K562 (cell line): ENCODE measurements around the gene AHI1. TPM values are rescaled to one million over a fixed set of nuclear protein-coding genes. Genes with fewer than 3 reads are reported as not detected.
A peak's percentile ranks its signal among the peaks of the same experiment; 100 is the strongest.

Source experiments
- CBFB ChIP-seq: sonication (generic); formaldehyde crosslinking; IDR thresholded peaks from 2 replicates; pipeline ENCODE4 v1.4.0; 2020; ENCODE audit warnings: mild to moderate bottlenecking, missing genetic modification reagents
- CC2D1A ChIP-seq: fragments of 450-650 bp; IDR thresholded peaks from 2 replicates; pipeline ENCODE4 v1.6.1; 2017; ENCODE audit warnings: mild to moderate bottlenecking
- CEBPG ChIP-seq, 3 experiments: fragments of 200-800 bp in 1 of 3; sonication (Bioruptor generic) in 1 of 3; sonication (generic) in 1 of 3; formaldehyde crosslinking in 1 of 3; IDR thresholded peaks in 2 of 3; conservative IDR thresholded peaks in 1 of 3; 2 replicates each; pipeline versions ENCODE4 v1.6.1 to v1.8.0; 2016 to 2022; ENCODE audit warnings: missing compliant biosample characterization in 2 of 3, missing genetic modification characterization in 2 of 3, mild to moderate bottlenecking in 1 of 3, missing genetic modification reagents in 1 of 3
- GABPB2 ChIP-seq: fragments of 250-450 bp; sonication (Bioruptor Pico); conservative IDR thresholded peaks from 2 replicates; pipeline ENCODE4 v1.5.1; 2021; ENCODE audit warnings: mild to moderate bottlenecking
- HEY1 ChIP-seq: fragments of 250-450 bp; sonication (Bioruptor Pico); IDR thresholded peaks from 2 replicates; pipeline ENCODE4 v1.5.0; 2020; ENCODE audit warnings: mild to moderate bottlenecking, moderate library complexity, borderline replicate concordance
- MBD2 ChIP-seq: sonication (generic); IDR thresholded peaks from 2 replicates; pipeline ENCODE4 v1.6.1; 2016; ENCODE audit warnings: low read depth, borderline replicate concordance
- NCOA1 ChIP-seq: fragments of 450-650 bp; IDR thresholded peaks from 2 replicates; pipeline ENCODE4 v1.6.1; 2016; ENCODE audit warnings: low read depth
- NONO ChIP-seq, 2 experiments: fragments of 200-400 bp in 1 of 2; fragments of 450-650 bp in 1 of 2; formaldehyde crosslinking in 1 of 2; IDR thresholded peaks; 2 replicates each; pipeline ENCODE4 v1.6.1; 2017; ENCODE audit warnings: low read depth in 2 of 2, mild to moderate bottlenecking in 2 of 2, moderate library complexity in 2 of 2, low read length in 1 of 2
- NR0B1 ChIP-seq: fragments of 450-650 bp; IDR thresholded peaks from one replicate; pipeline ENCODE4 v1.6.1; 2018; ENCODE audit warnings: mild to moderate bottlenecking, moderate library complexity; ENCODE audit not compliant: partially characterized antibody
- PHB ChIP-seq: fragments of 250-450 bp; sonication (Bioruptor Pico); IDR thresholded peaks from 2 replicates; pipeline ENCODE4 v1.5.0; 2021
- PHTF2 ChIP-seq: fragments of 250-450 bp; sonication (Bioruptor Pico); IDR thresholded peaks from 2 replicates; pipeline ENCODE4 v1.5.0; 2021; ENCODE audit warnings: mild to moderate bottlenecking
- TCF7 ChIP-seq: sonication (generic); IDR thresholded peaks from 2 replicates; pipeline ENCODE4 v1.6.1; 2016; ENCODE audit warnings: antibody characterized with exemption, borderline replicate concordance
- ZNF436 ChIP-seq: fragments of 250-450, 450-650 bp; sonication (Bioruptor Pico); formaldehyde crosslinking; IDR thresholded peaks from 2 replicates; pipeline ENCODE4 v1.7.0; 2020; ENCODE audit warnings: mild to moderate bottlenecking
- ZNF696 ChIP-seq: fragments of 250-450 bp; sonication (Bioruptor Pico); conservative IDR thresholded peaks from 2 replicates; pipeline ENCODE4 v1.4.0; 2020; ENCODE audit warnings: mild to moderate bottlenecking, moderate library complexity
- ZNF780A ChIP-seq: fragments of 250-450 bp; sonication (Bioruptor Pico); IDR thresholded peaks from 2 replicates; pipeline ENCODE4 v1.5.0; 2021; ENCODE audit warnings: mild to moderate bottlenecking
- polyA plus RNA-seq, 8 experiments: library from polyadenylated mRNA; depleted of rRNA in 4 of 8; stranded (reverse) in 5 of 8; unstranded in 3 of 8; fragments of >200 nt; fragmentation: Nextera tagmentation in 2 of 8; fragmentation: Illumina TruSeq in 1 of 8; extraction: Ambion mirVana in 2 of 8; extraction: Trizol in 1 of 8; gene quantifications; 2 replicates each; pipeline versions ENCODE4 v1.2.1 to v1.2.3, GENCODE V29; 2011 to 2014; ENCODE audit warnings: inconsistent platforms in 1 of 8, missing spikeins in 1 of 8
- total RNA-seq, 7 experiments: library from RNA; depleted of rRNA in 6 of 7; stranded (reverse); fragments of >200 nt in 6 of 7; fragmentation: Illumina TruSeq in 2 of 7; extraction: Trizol in 2 of 7; gene quantifications; 2 replicates each; pipeline versions ENCODE4 v1.2.1 to v1.2.3, GENCODE V29; 2011 to 2021; ENCODE audit warnings: low replicate concordance in 1 of 7
- TF ChIP-seq, protein P1 (sequence below), 3 experiments: fragments of 200-800 bp in 1 of 3; sonication (Bioruptor generic) in 1 of 3; sonication (generic) in 1 of 3; formaldehyde crosslinking in 1 of 3; IDR thresholded peaks; 2 replicates each; pipeline versions ENCODE4 v1.6.1 to v1.8.0; 2016 to 2022; ENCODE audit warnings: mild to moderate bottlenecking in 2 of 3, missing compliant biosample characterization in 2 of 3, missing genetic modification characterization in 2 of 3, missing genetic modification reagents in 1 of 3
- TF ChIP-seq, protein P2 (sequence below): fragments of 250-450 bp; sonication (Bioruptor Pico); IDR thresholded peaks from 2 replicates; pipeline ENCODE4 v1.8.0; 2021; ENCODE audit warnings: moderate library complexity, mild to moderate bottlenecking, inconsistent platforms
- TF ChIP-seq, protein P3 (sequence below): sonication (generic); formaldehyde crosslinking; IDR thresholded peaks from 2 replicates; pipeline ENCODE4 v1.8.0; 2022; ENCODE audit warnings: mild to moderate bottlenecking, missing genetic modification reagents

The AHI1 gene
- total and polyA plus RNA-seq, 9 of the 15 experiments (the other 6 are each of a cell fraction or from before 2014, with no cell fraction given), result 24.7 to 54.9 (median 32.2) TPM

GRCh38 chr6:135522965-135523692, 25.6 kb upstream of the AHI1 start (continued):
- TF ChIP-seq, protein P1, sequence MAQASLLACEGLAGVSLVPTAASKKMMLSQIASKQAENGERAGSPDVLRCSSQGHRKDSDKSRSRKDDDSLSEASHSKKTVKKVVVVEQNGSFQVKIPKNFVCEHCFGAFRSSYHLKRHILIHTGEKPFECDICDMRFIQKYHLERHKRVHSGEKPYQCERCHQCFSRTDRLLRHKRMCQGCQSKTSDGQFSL (CRISPR knock-in tag; IDR thresholded peaks at IDR 0.05), result no peak
- TF ChIP-seq, protein P1 (tag; IDR thresholded peaks at IDR 0.05), result no peak
- TF ChIP-seq ZNF780A (no peak), PHTF2 (CRISPR knock-in tag) (no peak), MBD2 (no peak), TCF7 (no peak), ZNF696 (no peak), GABPB2 (CRISPR knock-in tag) (no peak), PHB (CRISPR knock-in tag) (no peak), CEBPG (CRISPR knock-in tag; IDR thresholded peaks at IDR 0.05) (peak; percentile 93), CEBPG (tag; conservative IDR thresholded peaks at IDR 0.05 in 1 of 2, IDR thresholded peaks at IDR 0.05 in 1 of 2) (peak; percentile 100), ZNF436 (CRISPR knock-in tag) (no peak), CC2D1A (no peak), NCOA1 (peak; percentile 62; the same call in 1 of the 2 replicates), CBFB (CRISPR knock-in tag) (no peak), HEY1 (no peak), NR0B1 (no peak), NONO (IDR thresholded peaks at IDR 0.05; ENCODE audit: low read depth in 2 of 2, low read length in 1 of 2) (no peak)
- TF ChIP-seq, protein P2, sequence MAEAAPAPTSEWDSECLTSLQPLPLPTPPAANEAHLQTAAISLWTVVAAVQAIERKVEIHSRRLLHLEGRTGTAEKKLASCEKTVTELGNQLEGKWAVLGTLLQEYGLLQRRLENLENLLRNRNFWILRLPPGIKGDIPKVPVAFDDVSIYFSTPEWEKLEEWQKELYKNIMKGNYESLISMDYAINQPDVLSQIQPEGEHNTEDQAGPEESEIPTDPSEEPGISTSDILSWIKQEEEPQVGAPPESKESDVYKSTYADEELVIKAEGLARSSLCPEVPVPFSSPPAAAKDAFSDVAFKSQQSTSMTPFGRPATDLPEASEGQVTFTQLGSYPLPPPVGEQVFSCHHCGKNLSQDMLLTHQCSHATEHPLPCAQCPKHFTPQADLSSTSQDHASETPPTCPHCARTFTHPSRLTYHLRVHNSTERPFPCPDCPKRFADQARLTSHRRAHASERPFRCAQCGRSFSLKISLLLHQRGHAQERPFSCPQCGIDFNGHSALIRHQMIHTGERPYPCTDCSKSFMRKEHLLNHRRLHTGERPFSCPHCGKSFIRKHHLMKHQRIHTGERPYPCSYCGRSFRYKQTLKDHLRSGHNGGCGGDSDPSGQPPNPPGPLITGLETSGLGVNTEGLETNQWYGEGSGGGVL (CRISPR knock-in tag), result no peak
- TF ChIP-seq, protein P3, sequence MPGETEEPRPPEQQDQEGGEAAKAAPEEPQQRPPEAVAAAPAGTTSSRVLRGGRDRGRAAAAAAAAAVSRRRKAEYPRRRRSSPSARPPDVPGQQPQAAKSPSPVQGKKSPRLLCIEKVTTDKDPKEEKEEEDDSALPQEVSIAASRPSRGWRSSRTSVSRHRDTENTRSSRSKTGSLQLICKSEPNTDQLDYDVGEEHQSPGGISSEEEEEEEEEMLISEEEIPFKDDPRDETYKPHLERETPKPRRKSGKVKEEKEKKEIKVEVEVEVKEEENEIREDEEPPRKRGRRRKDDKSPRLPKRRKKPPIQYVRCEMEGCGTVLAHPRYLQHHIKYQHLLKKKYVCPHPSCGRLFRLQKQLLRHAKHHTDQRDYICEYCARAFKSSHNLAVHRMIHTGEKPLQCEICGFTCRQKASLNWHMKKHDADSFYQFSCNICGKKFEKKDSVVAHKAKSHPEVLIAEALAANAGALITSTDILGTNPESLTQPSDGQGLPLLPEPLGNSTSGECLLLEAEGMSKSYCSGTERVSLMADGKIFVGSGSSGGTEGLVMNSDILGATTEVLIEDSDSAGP, result no peak
